ENCODE results near the gene ACBD5.
"Not testable (repeated sequence)": the region's sequence is repeated elsewhere in the genome, so short reads cannot be mapped to it uniquely, and the experiment has no call there.

ACBD5 gene

DNA sequence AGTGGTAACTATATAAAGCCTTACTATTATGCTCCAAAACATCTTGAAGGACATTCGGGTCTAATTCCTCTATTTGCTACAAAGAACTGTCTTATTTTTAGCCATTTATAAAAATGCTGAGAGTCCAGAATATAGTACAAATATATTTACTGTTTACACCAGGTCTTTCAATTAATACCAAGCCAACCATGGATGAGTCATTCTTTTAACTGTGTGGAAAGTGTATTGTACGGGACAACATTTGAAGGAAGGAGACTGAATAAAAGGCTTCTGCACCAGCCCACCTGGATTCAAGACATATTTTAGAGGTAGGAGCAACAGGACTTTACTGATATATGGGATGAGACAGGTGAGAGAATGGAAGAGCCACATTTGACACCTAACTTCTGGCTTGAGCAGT is 50.1 kb downstream of the ACBD5 start:
- Histone ChIP-seq H3K4me1 (ENCODE audit: control insufficient read depth, insufficient read depth, low read length) (peaks cover 5% of the 10 kb centered on the region), H3K9me3 (ENCODE audit: control insufficient read depth, low read length) (no peaks in the 10 kb centered on the region), H3K9ac (ENCODE audit: low read length) (no peak overlapping the region), H3K27me3 (replicated peaks; ENCODE audit: control insufficient read depth, insufficient read depth, low read length) (no peaks in the 10 kb centered on the region), H3K4me3 (ENCODE audit: low read length) (no peak overlapping the region), H3K36me3 (ENCODE audit: control insufficient read depth, insufficient read depth, low read length, severe bottlenecking) (peaks cover 19% of the 10 kb centered on the region)
- no peak for DNase-seq (ENCODE audit: low read depth)

DNA sequence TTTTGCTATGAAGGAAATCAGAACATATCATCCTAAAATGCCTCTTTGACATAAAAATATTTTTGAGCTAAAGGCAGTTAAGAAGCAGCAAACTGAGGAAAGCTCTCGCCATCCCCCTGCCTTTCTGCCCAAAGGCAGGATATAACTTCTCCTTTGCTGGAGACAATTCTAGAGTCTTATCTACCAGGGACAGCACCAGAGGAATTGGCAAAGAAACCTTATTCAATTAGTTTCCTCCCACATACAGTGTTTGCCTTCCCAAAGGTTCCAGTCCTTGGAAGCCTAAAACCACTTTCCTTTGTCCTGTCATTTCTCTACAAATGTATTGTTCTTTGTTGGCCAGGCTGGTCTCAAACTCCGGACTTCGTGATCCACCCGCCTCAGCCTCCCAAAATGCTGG is 51.7 kb downstream of the ACBD5 start:
- Histone ChIP-seq H3K4me3 (ENCODE audit: low read length) (no peak overlapping the region), H3K27me3 (replicated peaks; ENCODE audit: control insufficient read depth, insufficient read depth, low read length) (no peaks in the 10 kb centered on the region), H3K36me3 (ENCODE audit: control insufficient read depth, insufficient read depth, low read length, severe bottlenecking) (peaks cover 19% of the 10 kb centered on the region), H3K9ac (ENCODE audit: low read length) (no peak overlapping the region), H3K9me3 (ENCODE audit: control insufficient read depth, low read length) (no peaks in the 10 kb centered on the region), H3K4me1 (ENCODE audit: control insufficient read depth, insufficient read depth, low read length) (peaks cover 5% of the 10 kb centered on the region)
- DNase-seq (ENCODE audit: low read depth) = no peak

DNA sequence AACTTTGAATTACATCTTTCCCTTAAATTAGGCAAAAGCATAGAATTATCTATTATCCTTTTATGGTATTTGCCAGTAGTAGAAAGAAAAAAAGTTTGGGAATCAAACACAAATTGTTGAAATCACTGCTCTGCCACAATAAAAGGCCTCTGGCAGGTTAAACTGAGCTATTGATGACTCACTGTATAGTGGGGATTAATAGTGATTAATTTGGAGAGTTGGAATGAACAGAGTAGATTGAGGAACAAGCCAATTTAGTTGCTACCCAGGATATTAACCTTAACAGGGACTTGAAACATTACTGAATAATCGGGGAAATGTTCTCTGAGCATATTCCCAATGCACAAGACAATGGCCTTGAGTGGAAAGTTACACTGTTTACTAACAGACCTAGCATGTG is 52.3 kb downstream of the ACBD5 start:
- Histone ChIP-seq H3K9me3 (ENCODE audit: control insufficient read depth, low read length) (no peaks in the 10 kb centered on the region), H3K4me3 (ENCODE audit: low read length) (no peak overlapping the region), H3K36me3 (ENCODE audit: control insufficient read depth, insufficient read depth, low read length, severe bottlenecking) (peaks cover 19% of the 10 kb centered on the region), H3K4me1 (ENCODE audit: control insufficient read depth, insufficient read depth, low read length) (peaks cover 5% of the 10 kb centered on the region), H3K27me3 (replicated peaks; ENCODE audit: control insufficient read depth, insufficient read depth, low read length) (no peaks in the 10 kb centered on the region), H3K9ac (ENCODE audit: low read length) (no peak overlapping the region)
- DNase-seq (ENCODE audit: low read depth) = no peak

DNA sequence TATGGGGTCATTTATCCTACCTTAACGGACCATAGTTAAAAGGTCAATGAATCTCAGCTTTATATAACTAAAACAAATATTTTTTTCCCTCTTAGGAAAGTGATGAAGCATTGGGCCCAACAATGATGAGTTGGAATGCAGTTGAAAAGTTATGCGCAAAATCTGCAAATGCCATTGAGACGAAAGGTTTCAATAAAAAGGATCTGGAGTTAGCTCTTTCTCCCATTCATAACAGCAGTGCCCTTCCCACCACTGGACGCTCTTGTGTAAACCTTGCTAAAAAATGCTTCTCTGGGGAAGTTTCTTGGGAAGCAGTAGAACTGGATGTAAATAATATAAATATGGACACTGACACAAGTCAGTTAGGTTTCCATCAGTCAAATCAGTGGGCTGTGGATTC is 70.7 kb downstream of the ACBD5 start:
- Histone ChIP-seq H3K27me3 (replicated peaks; ENCODE audit: control insufficient read depth, insufficient read depth, low read length) (no peaks in the 10 kb centered on the region), H3K4me1 (ENCODE audit: control insufficient read depth, insufficient read depth, low read length) (no peaks in the 10 kb centered on the region), H3K9ac (ENCODE audit: low read length) (no peak overlapping the region), H3K4me3 (ENCODE audit: low read length) (no peak overlapping the region), H3K36me3 (ENCODE audit: control insufficient read depth, insufficient read depth, low read length, severe bottlenecking) (peaks cover 76% of the 10 kb centered on the region), H3K9me3 (ENCODE audit: control insufficient read depth, low read length) (no peaks in the 10 kb centered on the region)
- DNase-seq (ENCODE audit: low read depth) = no peak

DNA sequence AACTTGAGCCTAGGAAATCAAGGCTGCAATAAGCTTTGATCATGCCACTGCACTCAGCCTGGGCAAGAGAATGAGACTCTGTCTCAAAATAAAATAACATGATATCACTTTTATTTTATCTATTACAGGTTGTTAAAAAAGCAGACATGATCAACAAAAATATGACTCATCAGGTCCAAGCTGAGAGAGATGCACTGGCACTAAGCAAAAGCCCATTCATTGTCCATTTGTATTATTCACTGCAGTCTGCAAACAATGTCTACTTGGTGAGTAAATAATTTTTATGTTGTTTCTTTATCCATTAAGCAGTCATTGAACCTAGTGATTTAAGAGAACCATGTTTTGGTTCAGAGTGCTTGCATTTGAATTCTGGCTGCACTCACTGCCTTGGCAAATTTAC is 82.2 kb downstream of the ACBD5 start:
- Histone ChIP-seq H3K36me3 (ENCODE audit: control insufficient read depth, insufficient read depth, low read length, severe bottlenecking) (peaks cover 44% of the 10 kb centered on the region), H3K4me3 (ENCODE audit: low read length) (no peak overlapping the region), H3K9me3 (ENCODE audit: control insufficient read depth, low read length) (no peaks in the 10 kb centered on the region), H3K27me3 (replicated peaks; ENCODE audit: control insufficient read depth, insufficient read depth, low read length) (no peaks in the 10 kb centered on the region), H3K4me1 (ENCODE audit: control insufficient read depth, insufficient read depth, low read length) (peaks cover 6% of the 10 kb centered on the region), H3K9ac (ENCODE audit: low read length) (no peak overlapping the region)
- no peak for DNase-seq (ENCODE audit: low read depth)

DNA sequence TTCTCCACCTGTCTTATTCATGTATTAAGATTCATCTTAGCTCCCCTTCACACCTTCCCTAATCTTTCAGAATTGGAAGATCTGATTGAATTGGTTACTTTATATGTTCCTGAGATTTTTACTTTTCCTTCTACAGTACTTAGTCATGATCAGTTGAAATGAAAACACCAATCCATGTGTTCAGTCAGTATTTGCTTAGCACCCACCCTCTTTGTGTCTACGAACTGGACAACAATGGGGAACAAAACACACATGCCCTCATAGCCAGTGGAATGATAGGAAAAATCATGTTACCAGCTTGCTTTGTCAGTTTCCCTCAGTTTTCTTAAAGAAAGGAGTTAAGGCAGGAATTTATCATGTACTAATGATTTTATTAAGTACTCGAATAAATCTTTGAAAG is 83.4 kb downstream of the ACBD5 start:
- peak overlapping the region; percentile 99 for H3K4me3 ChIP-seq (ENCODE audit: low read length)
- no peak for DNase-seq (ENCODE audit: low read depth)
- H3K4me1 ChIP-seq (ENCODE audit: control insufficient read depth, insufficient read depth, low read length) = peaks cover 16% of the 10 kb centered on the region
- peak overlapping the region; percentile 52 for H3K9ac ChIP-seq (ENCODE audit: low read length)
- H3K27me3 ChIP-seq (replicated peaks; ENCODE audit: control insufficient read depth, insufficient read depth, low read length) = no peaks in the 10 kb centered on the region
- H3K36me3 ChIP-seq (ENCODE audit: control insufficient read depth, insufficient read depth, low read length, severe bottlenecking) = peaks cover 33% of the 10 kb centered on the region
- H3K9me3 ChIP-seq (ENCODE audit: control insufficient read depth, low read length) = no peaks in the 10 kb centered on the region

DNA sequence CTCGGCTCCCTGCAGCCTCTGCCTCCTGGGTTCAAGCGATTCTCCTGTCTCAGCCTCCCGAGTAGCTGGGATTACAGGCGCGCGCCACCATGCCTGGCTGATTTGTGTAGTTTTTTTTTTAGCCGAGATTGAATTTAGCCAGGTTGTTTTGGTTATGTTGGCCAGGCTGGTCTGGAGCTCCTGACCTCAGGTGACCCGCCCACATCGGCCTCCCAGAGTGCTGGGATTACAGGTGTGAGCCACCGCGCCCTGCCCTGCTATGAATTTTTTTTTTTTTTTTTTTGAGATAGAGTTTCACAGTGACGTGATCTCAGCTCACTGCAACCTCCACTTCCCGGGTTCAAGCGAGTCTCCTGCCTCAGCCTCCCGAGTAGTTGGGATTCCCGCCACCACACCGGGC is 84.0 kb downstream of the ACBD5 start:
- H3K9ac ChIP-seq (ENCODE audit: low read length) = peak overlapping the region; percentile 95
- H3K4me3 ChIP-seq (ENCODE audit: low read length) = peak overlapping the region; percentile 99
- peaks cover 20% of the 10 kb centered on the region for H3K4me1 ChIP-seq (ENCODE audit: control insufficient read depth, insufficient read depth, low read length)
- DNase-seq (ENCODE audit: low read depth); H3K9me3 ChIP-seq (ENCODE audit: control insufficient read depth, low read length); H3K27me3 ChIP-seq (replicated peaks; ENCODE audit: control insufficient read depth, insufficient read depth, low read length): not testable (repeated sequence)
- peaks cover 27% of the 10 kb centered on the region for H3K36me3 ChIP-seq (ENCODE audit: control insufficient read depth, insufficient read depth, low read length, severe bottlenecking)

DNA sequence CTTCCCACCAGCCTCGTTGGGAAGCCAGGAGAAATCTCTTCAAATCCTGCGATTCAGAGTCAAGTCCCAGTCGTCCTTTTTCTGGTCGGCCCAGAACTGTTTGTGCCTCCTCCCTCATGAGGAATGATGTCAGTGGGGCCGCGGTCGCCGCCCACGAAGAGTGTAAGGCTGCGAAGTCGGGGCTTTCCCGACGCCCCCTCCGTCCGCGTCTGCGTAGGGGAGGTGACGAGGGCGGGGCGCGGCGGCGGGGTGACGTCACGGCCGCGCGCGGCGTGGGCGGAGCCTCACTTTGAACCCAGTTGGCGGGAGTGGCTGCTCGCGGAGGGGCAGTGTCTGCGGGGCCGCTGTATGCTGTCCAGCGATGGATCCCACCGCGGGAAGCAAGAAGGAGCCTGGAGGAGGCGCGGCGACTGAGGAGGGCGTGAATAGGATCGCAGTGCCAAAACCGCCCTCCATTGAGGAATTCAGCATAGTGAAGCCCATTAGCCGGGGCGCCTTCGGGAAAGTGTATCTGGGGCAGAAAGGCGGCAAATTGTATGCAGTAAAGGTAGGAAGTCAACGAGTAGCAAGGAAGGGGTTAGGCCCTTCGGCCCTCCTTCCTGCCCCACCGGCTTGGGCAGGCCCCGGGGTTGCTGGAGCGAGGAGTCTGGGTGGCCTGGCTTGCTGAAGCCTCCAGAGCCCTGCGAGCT is 85.4 kb downstream of the ACBD5 start, which contains the start of gene MASTL:
TSS of gene MASTL (plus strand) at position 287 of the 689 bp plus-strand sequence. CDS start at position 362, 75 bp downstream.
- H3K36me3 ChIP-seq (ENCODE audit: control insufficient read depth, insufficient read depth, low read length, severe bottlenecking) = peaks cover 18% of the 10 kb centered on the region
- H3K9me3 ChIP-seq (ENCODE audit: control insufficient read depth, low read length) = no peaks in the 10 kb centered on the region
- peak; percentile 96 for DNase-seq (ENCODE audit: low read depth)
- H3K4me3 ChIP-seq (ENCODE audit: low read length) = peak within 1 kb of the TSS; percentile 99
- H3K27me3 ChIP-seq (replicated peaks; ENCODE audit: control insufficient read depth, insufficient read depth, low read length) = no peaks in the 10 kb centered on the region
- peak within 1 kb of the TSS; percentile 95 for H3K9ac ChIP-seq (ENCODE audit: low read length)
- H3K4me1 ChIP-seq (ENCODE audit: control insufficient read depth, insufficient read depth, low read length) = peaks cover 20% of the 10 kb centered on the region

DNA sequence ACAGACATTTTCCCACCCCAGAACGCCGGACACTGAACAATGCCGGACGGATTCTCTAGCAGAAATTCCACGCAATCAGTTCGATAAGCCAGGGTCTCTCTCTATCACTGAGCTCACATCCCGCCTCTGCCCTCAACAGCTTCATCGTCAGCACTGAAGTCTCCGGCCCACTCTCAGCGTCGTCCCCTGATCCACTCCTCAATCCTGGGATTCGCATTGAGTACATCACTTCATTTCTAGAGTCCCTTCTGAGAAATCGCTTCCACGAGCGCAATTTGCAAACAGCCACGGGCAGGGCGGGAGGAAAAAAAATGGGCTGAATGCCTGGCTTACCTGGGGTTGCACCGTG is 86.8 kb downstream of the ACBD5 start:
- H3K9ac ChIP-seq (ENCODE audit: low read length) = peak overlapping the region; percentile 95
- H3K27me3 ChIP-seq (replicated peaks; ENCODE audit: control insufficient read depth, insufficient read depth, low read length) = no peaks in the 10 kb centered on the region
- no peaks in the 10 kb centered on the region for H3K9me3 ChIP-seq (ENCODE audit: control insufficient read depth, low read length)
- H3K4me3 ChIP-seq (ENCODE audit: low read length) = peak overlapping the region; percentile 99
- peaks cover 5% of the 10 kb centered on the region for H3K36me3 ChIP-seq (ENCODE audit: control insufficient read depth, insufficient read depth, low read length, severe bottlenecking)
- peaks cover 20% of the 10 kb centered on the region for H3K4me1 ChIP-seq (ENCODE audit: control insufficient read depth, insufficient read depth, low read length)
- DNase-seq (ENCODE audit: low read depth) = peak; percentile 58

DNA sequence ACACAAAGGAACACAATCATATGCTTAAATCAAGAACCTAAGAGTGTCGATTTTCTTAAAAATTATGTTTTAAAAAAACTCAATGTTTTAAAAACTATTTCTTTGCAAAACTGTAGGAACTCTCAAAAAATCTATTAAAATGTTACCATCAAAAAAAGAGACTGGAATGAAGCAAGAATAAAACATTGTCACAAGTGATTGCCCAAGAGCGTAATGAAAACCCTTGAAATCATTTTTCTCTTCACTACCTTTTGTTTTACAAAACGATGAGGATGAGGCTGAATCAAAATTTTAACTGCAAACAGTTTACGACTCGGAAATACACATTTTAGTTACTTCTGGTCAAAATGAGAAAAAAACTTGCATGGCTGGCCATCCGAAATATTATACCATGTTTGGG is 87.3 kb downstream of the ACBD5 start:
- Histone ChIP-seq H3K4me3 (ENCODE audit: low read length) (peak overlapping the region; percentile 99), H3K9me3 (ENCODE audit: control insufficient read depth, low read length) (no peaks in the 10 kb centered on the region), H3K9ac (ENCODE audit: low read length) (peak overlapping the region; percentile 95), H3K36me3 (ENCODE audit: control insufficient read depth, insufficient read depth, low read length, severe bottlenecking) (peaks cover 6% of the 10 kb centered on the region), H3K4me1 (ENCODE audit: control insufficient read depth, insufficient read depth, low read length) (peaks cover 20% of the 10 kb centered on the region), H3K27me3 (replicated peaks; ENCODE audit: control insufficient read depth, insufficient read depth, low read length) (no peaks in the 10 kb centered on the region)
- DNase-seq (ENCODE audit: low read depth) = peak; percentile 40

DNA sequence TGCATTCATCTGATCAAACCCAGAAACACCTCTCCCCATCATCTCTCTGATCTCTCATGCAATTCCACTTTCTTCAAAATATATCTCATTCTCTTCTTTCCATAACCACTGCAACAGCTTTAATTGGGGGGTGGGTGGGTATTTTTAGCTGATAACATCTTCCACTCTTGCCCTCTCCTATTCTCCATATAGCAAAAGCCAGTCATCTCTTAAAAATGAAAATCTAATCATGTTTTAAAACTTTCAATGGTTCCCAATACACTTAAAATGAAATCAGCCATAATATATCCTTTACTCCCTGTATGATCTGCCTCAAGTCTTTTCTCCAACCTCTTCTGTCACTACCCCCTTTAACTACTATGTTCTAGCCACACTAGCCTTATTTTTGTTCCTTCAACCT is 87.9 kb downstream of the ACBD5 start:
- no peak for DNase-seq (ENCODE audit: low read depth)
- Histone ChIP-seq H3K36me3 (ENCODE audit: control insufficient read depth, insufficient read depth, low read length, severe bottlenecking) (peaks cover 13% of the 10 kb centered on the region), H3K4me1 (ENCODE audit: control insufficient read depth, insufficient read depth, low read length) (peaks cover 20% of the 10 kb centered on the region), H3K4me3 (ENCODE audit: low read length) (peak overlapping the region; percentile 99), H3K27me3 (replicated peaks; ENCODE audit: control insufficient read depth, insufficient read depth, low read length) (no peaks in the 10 kb centered on the region), H3K9ac (ENCODE audit: low read length) (peak overlapping the region; percentile 95), H3K9me3 (ENCODE audit: control insufficient read depth, low read length) (no peaks in the 10 kb centered on the region)

DNA sequence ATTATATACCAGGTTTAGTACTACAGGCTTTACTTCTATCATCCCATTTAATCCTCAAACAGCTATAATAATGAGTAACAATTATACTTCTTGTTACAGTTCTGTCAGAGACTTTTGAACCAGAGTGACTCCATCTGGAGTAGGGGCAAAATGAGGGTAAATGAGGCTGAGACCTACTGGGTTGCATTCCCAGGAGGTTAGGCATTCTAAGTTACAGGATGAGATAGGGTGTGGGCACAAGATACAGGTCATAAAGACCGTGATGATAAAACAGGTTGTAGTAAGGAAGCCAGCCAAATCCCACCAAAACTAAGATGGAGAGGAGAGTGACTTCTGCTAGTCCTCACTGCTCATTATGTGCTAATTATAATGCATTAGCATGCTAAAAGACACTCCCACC is 90.3 kb downstream of the ACBD5 start:
- Histone ChIP-seq H3K9me3 (ENCODE audit: control insufficient read depth, low read length) (no peaks in the 10 kb centered on the region), H3K9ac (ENCODE audit: low read length) (no peak overlapping the region), H3K4me3 (ENCODE audit: low read length) (no peak overlapping the region), H3K36me3 (ENCODE audit: control insufficient read depth, insufficient read depth, low read length, severe bottlenecking) (peaks cover 35% of the 10 kb centered on the region), H3K4me1 (ENCODE audit: control insufficient read depth, insufficient read depth, low read length) (peaks cover 14% of the 10 kb centered on the region), H3K27me3 (replicated peaks; ENCODE audit: control insufficient read depth, insufficient read depth, low read length) (no peaks in the 10 kb centered on the region)
- no peak for DNase-seq (ENCODE audit: low read depth)
